Fibroblast of peridontal ligament (primary cell): ENCODE measurements around the gene HEBP2.
"Not testable (repeated sequence)": the region's sequence is repeated elsewhere in the genome, so short reads cannot be mapped to it uniquely, and the experiment has no call there.

ENCODE experiments used
- DNase-seq: peaks from one replicate; pipeline ENCODE4 v3.0.0-alpha.2; 2010; ENCODE audit errors: extremely low read depth

The HEBP2 gene

DNA sequence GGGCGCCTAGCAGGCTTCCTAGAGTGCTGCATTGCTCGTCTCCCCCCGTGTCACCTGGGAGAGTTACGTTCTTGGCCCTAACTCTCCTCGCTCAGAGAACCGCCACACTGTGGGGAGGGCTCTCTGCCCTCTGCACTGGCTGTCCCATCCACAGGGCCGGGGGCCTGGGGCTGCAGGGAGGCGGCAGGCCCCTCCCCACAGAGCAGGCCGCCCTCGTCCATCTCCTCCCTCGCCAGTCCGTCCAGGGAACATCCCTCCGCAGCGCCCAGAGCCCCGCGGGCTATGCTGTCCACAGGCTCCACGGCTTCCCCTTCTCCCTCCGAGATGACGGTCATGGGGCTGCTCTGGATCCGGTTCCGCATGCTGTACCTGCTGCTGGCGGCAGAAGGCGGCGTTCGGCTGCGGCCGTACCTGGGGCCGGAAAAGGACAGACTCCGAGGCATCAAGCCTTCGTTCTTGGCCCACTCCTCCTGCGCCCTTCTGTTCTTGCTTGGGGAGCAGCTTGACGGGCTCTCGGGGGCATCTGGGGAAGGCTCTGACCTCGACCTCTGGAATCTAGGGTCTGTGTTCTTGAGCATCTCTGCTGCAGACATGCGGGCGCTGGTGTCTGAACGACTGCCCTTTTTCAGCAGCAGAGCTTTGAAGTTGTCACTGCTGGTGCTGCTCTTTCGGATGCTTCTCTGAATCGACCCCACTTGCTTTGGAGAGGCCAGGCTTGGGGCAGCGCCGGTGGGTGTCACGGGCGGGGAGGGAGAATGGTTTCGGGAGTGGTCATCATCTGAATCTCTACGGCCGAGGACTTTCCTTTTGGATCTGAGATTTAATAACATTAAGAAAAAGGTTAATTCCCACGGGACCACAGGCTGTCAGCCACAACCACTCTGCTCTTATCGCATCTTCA is 20.2 kb downstream of the HEBP2 start:
- no peak for DNase-seq

DNA sequence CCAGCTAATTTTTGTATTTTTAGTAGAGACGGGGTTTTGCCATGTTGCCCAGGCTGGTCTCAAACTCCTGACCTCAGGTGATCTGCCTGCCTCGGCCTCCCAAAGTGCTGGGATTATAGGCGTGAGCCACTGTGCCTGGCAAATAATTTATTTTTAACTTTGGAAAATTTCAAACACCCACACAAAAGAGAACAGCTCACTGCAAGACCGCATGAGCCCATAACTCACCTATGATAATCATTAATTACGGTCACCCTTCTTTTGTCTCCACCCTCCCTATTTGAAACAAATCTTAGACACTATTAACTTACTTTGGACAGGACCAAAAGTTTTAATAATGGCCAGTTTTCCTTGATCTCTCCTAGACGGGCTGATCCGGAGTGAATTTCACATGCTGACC is 21.2 kb downstream of the HEBP2 start:
- not testable (repeated sequence) for DNase-seq

DNA sequence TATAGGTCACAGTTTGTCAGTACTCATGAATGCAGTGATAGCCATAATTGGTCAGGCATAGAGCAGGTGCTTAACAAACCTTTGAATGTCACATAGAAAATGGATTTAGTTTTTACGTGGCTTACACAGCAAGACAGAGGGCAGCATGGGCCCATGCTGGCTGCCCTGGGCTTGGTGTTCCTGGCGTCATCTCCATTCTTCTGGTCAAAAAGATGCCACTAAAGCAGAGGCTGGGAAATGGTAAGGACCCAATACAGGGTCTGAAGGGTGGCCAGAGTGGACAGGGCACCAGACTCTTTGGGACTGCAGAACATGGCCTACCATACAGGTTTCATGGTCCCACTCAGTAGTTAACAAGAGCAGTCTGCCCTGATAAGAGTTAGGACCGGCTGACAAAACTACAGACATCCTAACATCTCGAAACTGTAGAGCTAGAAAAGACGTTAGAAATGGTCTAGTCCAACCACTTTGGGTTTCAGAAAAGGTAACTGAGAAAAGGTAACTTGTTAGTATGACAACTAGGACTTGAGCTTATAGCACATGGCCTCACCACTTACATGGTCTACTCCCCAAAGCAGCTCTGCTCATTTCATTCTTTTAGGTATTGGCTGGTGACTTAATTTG is 22.6 kb downstream of the HEBP2 start:
- no peak for DNase-seq

DNA sequence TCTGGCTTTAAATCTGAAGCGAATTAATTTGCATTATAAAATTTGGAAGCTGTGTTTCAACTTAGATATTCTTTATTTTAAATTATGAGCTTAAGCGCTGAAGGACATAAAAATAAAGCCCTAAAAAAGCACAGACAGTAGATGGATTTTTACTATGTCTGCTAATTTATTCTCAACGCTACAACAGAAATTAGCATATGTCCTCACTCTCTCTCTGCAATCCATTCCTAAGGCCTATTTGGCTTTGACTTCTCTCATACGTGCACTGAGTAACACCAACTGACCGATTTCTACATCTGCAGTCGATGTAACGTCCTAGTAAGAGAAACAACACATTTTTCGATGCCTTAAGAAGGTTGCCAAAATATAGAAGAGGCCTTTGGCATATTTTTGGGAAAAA is 23.7 kb downstream of the HEBP2 start:
- DNase-seq, result no peak

DNA sequence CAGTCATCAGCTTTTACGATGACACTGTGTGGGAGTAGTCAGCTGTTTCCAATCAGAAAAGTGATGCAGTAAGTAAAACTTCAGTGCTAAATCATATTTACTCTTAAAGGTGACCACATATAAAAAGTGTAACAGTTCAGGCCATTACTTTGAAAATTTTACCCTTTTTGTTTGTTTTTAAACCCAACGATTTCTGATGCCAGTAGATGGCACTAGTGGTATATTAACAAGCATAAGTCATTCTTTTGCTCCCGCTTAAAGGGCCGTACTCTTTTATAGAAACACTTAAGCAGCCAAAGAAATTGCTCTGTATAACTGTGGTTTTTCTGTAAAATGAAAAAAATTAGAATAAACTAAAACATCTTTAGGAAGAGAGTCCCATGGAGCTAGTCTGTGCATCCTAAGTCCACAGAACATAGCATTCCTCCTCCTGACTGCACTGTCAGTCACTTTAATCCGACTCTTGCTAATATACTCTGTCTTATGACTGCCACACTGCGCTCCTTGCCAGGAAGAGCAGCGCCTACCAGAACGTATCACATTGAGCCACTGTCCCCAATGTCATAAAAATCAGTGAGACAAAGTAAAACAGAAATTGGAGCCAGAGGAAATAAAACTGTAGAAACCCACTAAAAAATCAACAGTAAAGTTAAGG is 25.0 kb downstream of the HEBP2 start:
- peak; percentile 90 for DNase-seq

DNA sequence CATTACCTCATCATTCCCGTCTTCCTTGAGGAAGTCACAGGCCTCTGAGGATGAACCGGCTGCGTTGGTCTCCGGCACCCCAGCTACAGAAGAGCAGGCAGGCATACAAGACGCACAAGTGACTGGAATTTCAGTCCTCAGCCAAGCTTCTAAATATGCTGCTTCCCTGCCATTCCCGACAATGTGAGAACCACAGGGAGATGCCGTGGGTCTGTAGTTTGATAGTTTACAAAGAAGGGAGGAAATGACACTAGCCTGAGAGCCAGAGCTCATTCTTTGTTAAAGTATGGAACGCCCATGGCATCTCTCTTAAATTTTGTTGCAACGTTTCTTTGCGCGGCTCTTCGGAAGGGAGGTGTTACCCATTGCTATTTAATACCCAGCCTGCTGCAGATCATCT is 25.7 kb downstream of the HEBP2 start:
- DNase-seq, result peak; percentile 34

DNA sequence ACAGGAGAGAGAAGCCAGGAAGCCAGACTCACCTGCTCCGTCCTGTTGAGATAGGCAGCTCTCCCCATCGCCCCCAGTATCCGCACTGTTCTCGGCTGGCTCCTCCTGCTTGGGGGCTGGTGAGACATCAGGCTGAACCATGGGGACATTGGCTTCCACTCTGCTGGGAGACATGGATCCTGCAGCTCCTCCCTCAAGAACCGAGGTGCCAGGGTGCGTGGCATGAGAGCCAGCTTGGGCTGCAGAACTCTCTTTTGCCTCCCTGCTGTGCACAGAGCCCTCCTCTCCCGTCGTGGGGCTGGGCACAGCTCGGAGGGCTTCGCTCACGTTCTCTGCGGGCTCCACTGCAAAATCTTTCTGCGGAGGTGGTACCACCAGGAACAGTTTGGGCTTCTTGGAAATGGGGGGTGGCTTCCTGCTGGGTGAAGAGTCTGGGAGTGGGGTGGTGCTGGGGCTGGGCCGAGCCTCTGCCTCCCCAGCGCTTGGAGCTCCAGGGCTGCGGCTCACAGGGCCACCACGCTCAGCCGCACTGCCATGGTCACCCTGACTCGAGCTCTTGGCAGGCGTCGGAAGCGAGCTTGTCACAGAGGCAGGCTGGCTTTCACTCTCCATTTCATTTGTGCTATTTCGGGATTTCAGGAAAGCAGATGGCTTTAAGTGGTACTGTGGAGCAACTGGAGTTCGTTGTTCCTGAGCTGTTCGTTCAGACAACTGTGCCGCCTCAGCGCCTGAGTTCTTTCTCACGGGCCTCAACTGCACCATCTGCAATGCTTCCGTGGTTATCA is 26.5 kb downstream of the HEBP2 start:
- DNase-seq, result no peak

DNA sequence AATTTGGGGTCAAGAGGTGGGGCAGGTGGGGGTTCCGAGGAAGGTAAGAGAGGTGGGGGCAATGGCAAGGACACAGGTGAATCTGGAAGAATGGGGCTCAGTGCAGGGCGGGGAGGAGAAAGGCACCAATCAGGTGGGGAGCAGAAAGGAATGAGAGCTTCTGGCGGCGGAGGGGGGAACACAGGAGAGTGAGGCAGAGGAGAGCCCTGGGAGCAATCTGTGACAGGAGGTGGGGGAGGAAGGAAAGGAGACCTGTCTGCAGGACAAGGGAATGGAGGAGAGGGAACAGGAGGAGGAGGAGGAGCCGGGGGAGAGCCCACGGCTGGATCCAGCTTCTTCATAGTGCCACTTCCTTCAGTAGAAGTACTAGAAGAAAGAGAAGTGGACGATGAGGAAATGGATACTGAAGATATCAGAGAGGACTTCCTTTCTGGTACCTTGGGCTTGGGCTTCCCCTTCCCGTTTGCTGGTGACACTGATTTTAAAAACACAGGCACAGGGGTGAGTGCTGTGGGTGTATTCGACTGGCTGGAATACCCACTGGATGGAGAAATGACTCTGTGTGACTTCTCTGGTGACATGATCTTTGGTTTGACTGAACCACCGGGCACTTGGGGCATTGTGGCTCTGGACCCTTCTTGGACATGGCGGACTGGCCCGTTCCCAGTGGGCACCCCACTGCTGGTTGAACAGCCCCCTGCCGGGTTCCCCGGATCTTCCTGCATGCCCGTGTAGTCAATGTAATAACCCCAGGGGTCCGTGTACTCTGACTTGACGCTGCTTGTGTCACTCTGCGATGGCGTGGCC is 27.4 kb downstream of the HEBP2 start:
- DNase-seq, result no peak

DNA sequence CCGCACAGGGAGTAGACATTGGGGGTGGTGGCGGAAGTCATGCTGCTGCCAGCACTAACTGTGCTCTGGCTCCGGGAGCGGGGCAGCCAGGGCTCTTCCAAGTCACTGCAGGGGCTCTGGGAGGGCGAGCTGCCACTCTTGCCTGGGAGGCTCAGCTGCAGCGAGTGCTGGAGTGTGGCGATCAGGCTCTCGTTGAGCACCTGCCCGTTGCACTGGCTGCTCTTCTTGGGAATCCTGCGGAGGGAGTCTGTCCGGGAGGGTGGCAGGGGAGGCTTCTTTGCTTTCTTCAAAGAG is 28.0 kb downstream of the HEBP2 start:
- DNase-seq, result no peak

DNA sequence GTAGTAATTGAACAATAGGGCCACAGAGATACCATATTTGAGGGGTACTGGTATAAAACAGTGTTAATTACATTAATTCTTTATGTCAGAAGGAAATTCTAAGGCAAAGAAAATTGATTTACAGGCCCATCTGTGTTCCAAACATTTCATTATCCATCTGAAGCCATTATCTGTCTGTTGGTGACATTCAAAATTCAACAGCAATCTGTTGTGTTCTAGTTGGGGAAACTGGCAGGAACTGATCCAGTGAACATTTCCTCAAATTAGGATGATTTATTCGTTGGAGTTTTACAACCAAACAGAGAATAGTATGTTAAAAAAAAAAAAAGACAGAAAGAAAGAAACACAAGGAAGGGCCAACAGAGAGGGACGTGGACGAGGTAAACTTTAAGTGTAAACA is 30.1 kb downstream of the HEBP2 start:
- DNase-seq, result no peak

DNA sequence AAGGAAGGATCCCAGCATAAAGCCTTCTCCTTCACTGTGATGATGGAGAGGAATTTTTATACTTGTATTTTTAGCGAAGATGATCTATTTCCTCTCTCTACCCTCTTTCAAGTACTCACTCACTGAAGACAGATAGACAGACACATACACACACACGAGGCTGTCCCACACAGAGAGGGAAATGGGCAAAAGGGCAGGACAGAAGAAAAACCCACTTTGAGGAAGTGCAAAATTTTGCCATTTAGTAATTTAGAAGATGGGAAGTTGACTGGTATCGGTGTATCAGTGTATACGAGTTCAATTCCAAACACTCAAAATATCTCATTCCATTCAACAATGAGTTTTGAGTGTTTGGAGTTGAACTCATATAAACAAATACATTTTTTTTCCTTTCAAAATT is 30.9 kb downstream of the HEBP2 start:
- no peak for DNase-seq

DNA sequence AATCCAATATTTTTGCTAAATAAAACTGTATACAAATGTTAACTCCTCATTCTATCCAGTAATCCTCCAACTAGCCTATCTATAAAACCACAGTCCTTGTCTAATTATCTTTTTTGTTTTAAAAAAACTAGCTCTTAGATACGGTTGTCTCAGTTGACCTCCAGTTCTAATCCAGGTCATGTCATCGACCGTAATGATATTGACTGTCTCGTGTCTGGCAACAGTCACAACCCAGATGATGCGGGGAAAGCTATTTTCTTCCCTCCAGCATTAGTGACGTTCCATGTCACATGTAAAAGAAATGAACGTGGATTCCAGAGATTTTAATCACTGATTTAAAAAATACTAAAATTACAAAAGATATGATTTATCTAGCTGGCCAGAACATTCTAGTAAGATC is 35.5 kb downstream of the HEBP2 start:
- no peak for DNase-seq

DNA sequence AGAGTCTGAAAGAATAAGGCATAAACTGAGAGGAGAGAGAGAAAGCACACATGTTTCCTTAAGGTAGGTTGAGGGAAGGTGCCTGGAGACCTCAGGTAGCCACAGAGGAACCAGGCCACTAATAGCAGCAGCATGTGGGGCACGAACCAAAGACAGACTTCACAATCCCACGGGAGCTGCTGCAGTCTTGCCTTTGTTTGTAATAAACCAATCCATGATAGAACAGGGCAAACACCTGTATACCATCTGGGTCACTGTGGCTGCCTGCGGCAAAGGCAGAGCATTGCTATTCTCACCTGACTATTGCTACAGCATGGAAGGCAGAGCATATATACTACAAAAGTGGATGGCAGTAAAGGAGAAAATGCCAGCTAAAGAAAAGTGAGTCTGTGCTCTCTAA is 36.3 kb downstream of the HEBP2 start:
- DNase-seq, result no peak

DNA sequence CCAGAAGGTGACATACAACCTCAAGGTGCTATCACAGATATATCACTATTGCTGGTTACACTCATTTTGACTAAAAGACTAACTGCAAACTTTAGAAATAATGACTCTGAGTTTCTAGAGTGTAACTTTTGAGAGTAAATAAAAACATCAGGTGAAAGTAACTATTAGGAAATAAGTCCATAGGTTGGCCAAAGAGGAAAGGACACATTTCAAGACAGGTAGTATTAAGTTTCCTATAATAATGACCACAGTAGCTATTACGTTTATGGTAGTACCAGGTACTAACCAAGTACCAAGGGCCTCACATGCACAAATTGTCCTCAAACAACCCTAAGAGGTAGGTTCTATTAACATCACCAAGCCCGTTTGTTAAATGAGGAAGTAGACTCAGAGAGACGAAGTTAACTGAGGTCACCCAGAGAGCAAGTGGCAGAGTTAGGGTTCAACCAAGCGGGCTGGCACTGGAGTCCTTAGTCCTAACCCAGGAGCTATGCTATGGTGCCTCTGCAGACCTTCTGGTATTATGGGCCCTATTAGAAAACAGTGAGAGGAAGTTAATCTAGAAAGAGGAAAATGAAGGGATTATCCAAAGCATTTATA is 36.8 kb downstream of the HEBP2 start:
- no peak for DNase-seq

DNA sequence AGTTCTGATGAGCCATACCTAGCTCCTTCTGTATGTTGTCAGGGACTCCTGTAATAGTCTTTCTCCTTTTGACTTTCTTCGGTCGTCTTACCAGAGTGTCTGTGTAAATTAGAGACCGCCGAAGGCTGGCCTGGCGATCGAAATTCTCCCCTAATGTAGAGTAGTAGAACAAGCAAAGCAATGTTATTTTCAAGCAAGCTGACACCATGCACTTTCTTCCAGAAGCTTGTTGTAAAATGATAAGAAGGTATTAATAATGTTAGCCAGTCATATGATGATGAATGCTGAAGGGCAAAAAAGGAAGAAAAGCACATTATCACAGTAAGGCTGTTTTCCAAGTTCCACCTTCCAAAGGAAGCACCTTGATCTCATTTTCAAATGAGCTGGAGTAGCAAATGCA is 37.9 kb downstream of the HEBP2 start:
- DNase-seq, result no peak

DNA sequence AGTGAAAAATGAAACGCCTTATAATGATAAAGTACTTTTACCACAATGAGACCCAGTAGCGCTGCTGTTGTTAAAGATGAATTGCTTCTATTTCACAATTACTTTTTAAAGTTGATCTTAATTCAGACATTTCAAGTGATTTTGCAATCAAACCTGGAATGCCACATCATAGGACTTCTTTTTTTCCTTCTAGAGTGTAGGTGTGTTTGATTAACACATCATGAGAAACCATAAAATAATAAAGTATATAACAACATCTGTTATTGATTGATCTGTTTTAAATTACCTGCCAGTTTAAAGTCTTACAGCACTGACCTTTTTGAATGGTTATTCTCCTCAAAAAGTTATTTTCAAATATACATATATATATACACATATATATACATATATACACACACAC is 38.6 kb downstream of the HEBP2 start:
- no peak for DNase-seq

DNA sequence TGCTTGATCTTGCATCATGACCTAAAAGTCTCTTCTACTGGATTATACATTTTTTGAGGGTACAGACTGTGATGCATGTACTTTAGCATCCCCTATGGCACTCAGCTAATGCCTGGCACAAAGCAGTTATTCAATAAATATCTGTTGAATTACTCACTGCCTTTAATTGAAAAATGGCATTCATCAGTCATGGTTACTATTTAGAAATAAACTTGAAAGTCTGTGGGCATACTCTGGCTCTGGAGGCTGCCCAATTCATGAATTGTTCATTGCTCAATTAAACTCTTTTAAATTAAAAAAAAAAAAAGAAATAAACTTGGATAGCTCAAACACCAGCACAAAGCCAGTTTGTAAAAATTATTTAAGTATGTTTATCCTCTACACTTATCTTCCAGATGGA is 40.0 kb downstream of the HEBP2 start:
- DNase-seq, result no peak

DNA sequence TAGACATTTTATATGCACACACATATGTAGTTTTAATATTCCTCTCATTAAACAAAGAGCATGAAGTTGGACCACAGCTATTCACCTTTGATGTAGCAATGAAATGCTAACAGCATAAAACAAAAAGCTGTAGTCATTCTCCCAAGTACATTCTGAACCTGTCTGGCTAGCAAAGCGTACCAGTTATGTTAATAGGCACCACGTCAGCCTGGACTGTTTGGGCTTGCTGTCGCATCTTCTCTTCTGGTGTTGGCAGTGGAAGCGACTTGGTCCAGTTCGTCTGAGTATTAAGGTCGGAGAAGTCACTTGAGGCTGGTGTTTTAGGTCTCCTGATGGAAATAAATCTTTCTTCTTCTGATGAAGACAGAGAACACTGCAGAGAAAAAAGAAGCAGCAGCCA is 42.8 kb downstream of the HEBP2 start:
- no peak for DNase-seq

DNA sequence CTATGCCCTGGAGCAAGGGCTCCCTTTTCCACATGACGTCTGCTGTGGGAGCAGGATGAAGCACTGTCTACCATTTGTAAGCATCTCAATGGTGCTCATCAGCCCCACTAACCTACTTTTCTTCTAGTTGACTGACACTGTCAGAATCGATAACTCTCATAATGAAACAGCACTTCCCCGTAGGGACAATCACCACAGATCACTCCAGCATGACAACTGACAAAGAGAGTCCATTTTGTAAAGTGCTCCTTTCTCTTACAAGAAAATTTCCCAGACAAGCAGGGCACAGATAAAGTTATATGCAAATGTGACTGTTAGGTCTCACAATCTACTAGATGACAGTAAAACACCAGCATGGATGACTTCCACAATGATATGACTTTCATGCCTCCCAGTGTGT is 46.4 kb downstream of the HEBP2 start:
- no peak for DNase-seq

DNA sequence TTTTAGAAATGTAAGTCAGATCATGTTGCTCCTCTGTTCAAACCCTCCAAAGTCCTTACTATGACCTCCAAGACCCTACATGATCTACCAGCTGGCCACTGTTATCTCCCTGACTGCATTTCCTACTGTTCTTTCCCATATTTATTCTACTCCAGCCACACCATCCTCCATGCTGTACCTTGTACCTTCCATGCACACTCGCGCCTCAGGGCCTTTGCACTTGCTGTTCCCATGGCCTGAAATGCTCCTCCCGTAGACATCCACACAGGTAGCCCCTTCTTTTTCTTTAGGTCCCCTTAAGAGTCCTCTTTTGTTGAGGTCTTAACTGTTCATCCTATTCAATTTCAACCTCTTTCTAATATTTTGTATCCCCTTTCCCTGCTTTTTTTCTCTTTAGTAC is 47.0 kb downstream of the HEBP2 start:
- DNase-seq, result no peak
